HG03196 (cell line): ENCODE results near the gene PUS10.

ENCODE experiments used
- ATAC-seq: cut with Tn5 transposase; IDR thresholded peaks from one replicate; pipeline ENCODE4 v1.9.1; 2021; ENCODE audit not compliant: unreplicated experiment

The PUS10 gene

GRCh38 chr2:60973705-60974104 lies 44.4 kb downstream of the PUS10 start:
- ATAC-seq: no peak

GRCh38 chr2:60972889-60973656 lies 45.0 kb downstream of the PUS10 start:
- ATAC-seq: no peak

GRCh38 chr2:60966507-60967405 lies 51.3 kb downstream of the PUS10 start:
- no peak for ATAC-seq

- no peak for ATAC-seq
Observed at GRCh38 chr2:60965499-60965785, 52.6 kb downstream of the PUS10 start.

- no peak for ATAC-seq
Observed at GRCh38 chr2:60964651-60965498, 53.2 kb downstream of the PUS10 start.

GRCh38 chr2:60963190-60963589 lies 54.9 kb downstream of the PUS10 start:
- no peak for ATAC-seq

GRCh38 chr2:60962528-60962927 lies 55.5 kb downstream of the PUS10 start:
- no peak for ATAC-seq

GRCh38 chr2:60961457-60961856 lies 56.6 kb downstream of the PUS10 start:
- no peak for ATAC-seq

- ATAC-seq: no peak
Observed at GRCh38 chr2:60960706-60961105, 57.3 kb downstream of the PUS10 start.

- no peak for ATAC-seq
Observed at GRCh38 chr2:60959501-60959900, 58.6 kb downstream of the PUS10 start.

GRCh38 chr2:60958800-60959199 lies 59.3 kb downstream of the PUS10 start:
- no peak for ATAC-seq

- no peak for ATAC-seq
Observed at GRCh38 chr2:60958361-60958760, 59.7 kb downstream of the PUS10 start.

- ATAC-seq: no peak
Observed at GRCh38 chr2:60957643-60958042, 60.4 kb downstream of the PUS10 start.

- no peak for ATAC-seq
Observed at GRCh38 chr2:60957224-60957623, 60.8 kb downstream of the PUS10 start.

GRCh38 chr2:60954139-60954538 lies 63.9 kb downstream of the PUS10 start:
- no peak for ATAC-seq

GRCh38 chr2:60948926-60949579 lies 69.0 kb downstream of the PUS10 start:
- no peak for ATAC-seq

GRCh38 chr2:60948161-60948560 lies 69.9 kb downstream of the PUS10 start:
- ATAC-seq: no peak

- no peak for ATAC-seq
Observed at GRCh38 chr2:60947056-60947455, 71.0 kb downstream of the PUS10 start.

GRCh38 chr2:60945341-60945740 lies 72.7 kb downstream of the PUS10 start:
- ATAC-seq: no peak

- no peak for ATAC-seq
Observed at GRCh38 chr2:60939622-60940021, 78.4 kb downstream of the PUS10 start.

- ATAC-seq: no peak
Observed at GRCh38 chr2:60938301-60938700, 79.8 kb downstream of the PUS10 start.
